ENCODE results near the gene OSBPL9.

OSBPL9 gene

DNA sequence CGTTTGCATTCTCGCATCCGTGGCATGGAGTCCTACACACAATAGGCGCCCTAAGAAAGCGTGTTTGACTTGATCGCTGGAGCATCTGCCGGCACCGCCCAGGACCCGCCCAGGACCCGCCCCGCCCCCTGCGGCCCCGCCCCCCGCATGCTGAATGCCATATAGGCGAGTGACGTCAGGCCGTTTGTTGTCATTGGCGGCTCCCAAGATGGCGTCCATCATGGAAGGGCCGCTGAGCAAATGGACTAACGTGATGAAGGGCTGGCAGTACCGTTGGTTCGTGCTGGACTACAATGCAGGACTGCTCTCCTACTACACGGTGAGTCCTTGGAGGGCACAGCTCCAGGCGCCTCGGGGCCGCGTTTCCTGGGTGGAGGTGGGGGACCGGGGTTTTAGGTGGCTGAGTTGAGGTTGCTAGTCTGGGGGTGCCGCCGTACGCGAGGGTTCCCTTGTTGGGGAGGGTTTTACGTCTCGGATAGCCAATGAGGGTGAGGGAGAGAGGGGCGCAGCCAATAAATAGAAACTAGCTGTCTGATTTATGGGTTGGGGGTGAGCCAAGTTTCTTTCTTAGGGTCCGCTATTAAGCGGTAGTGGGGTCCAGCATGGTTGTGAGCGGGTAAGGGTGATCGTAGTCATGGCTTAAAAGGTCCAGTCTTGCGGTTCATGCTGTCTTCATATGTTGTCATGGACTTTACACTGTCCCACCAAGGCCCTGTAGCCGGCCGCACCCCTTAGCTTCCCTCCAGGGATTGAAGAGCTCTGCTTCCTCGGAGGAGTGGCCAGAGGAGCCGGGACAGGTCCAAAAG lies at the start of gene OSBPL9:
OSBPL9 (plus strand) TSS at position 190 of the 806 bp plus-strand sequence; CDS start at position 209, 19 bp downstream.
- DNase-seq (ENCODE audit: low spot score), result peak; percentile 86

- no peak for DNase-seq (ENCODE audit: low spot score)
Measured at GRCh38 chr1:51567653-51568052, 49.2 kb upstream of the OSBPL9 start.

- DNase-seq (ENCODE audit: low spot score), result no peak
Measured at GRCh38 chr1:51568231-51568935, 48.5 kb upstream of the OSBPL9 start.

DNA sequence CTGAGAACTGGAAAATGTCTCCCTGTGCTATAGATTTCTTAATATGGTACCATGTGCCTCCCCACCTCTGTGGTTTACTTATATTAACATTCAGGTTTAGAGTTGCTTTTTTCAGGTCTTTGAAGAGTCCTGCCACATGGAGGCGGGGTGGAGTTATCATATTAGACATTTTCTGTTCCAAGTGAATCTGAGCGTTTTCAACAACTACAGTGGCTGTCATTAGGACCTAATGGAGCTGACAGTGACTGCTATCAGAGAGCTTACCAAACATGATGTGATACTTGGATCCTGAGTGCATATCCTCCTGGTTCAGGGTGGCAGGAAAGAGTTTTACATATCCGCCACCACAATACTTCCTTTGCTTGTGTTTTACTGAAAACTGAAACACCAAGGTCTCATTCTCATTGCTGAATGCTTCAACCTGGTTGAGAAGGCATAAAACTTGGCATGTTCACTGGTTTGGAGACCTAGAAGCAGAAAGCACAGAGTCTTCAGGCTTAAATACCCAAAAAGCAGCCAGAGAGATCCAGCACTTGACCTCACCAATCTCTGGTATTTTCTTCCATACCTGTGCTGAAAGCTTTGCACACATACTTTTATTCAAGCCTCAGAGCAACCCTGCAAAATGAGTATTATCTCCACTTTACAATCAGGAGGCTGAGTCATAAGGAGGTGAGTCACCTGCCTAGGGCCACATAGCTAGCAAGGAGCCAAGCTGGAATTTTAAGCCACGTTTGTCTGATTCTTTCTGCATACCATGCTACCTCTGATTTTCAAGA lies 47.4 kb upstream of the OSBPL9 start:
- peak; percentile 71 for DNase-seq (ENCODE audit: low spot score)

DNA sequence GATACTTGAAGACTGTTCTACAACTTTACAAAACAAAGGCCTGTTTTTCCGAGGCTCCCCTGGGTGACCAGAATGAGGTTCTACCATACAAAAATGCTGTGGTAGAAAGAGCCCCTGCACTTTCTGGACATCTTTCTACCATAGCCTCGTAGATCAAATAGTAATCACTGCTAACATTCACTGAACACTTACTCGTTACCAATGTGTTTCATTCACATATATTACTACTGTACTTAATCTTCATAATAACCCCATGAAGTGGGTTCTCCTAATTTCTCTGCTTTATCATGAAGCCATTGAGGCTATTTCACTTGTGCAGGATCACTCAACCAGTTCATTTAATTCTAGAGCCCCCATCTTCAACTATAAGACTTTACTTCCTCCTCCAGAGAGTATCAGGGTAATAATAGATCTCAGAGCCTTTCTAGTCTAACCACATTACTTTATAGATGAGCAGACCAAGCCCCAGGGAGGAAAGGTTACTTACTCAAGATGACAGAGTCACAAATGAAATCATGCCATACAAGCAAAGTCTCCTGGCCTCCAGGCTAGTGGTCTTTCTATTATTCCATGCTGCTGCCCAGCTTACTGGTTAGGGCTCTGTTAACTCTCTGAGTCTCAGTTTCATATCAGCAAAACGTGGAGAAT lies 46.7 kb upstream of the OSBPL9 start:
- DNase-seq (ENCODE audit: low spot score), result no peak

GRCh38 chr1:51572365-51572764 lies 44.5 kb upstream of the OSBPL9 start:
- no peak for DNase-seq (ENCODE audit: low spot score)

GRCh38 chr1:51574796-51575195 lies 42.1 kb upstream of the OSBPL9 start:
- DNase-seq (ENCODE audit: low spot score), result no peak

- peak; percentile 64 for DNase-seq (ENCODE audit: low spot score)
Measured at GRCh38 chr1:51575406-51576084, 41.3 kb upstream of the OSBPL9 start.

- DNase-seq (ENCODE audit: low spot score), result no peak
Measured at GRCh38 chr1:51576085-51576444, 40.8 kb upstream of the OSBPL9 start.

DNA sequence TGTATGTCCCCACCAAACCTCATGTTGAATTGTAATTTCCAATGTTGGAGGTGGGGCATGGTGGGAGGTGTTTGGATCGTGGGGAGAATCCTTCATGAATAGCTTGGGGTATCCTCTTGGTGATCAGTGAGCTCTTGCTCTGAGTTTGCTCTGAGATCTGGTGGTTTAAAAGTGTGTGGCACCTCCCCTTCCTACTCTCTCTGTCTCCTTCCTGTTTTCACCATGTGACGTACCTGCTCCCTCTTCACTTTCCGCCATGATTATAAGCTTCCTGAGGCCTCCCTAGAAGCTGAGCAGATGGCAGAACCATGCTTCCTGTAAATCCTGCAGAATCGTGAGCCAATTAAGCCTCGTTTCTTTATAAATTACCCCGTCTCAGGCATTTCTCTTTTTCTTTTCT lies 40.0 kb upstream of the OSBPL9 start:
- DNase-seq (ENCODE audit: low spot score), result no peak

GRCh38 chr1:51578383-51579109 lies 38.3 kb upstream of the OSBPL9 start:
- DNase-seq (ENCODE audit: low spot score), result no peak

GRCh38 chr1:51581238-51581637 lies 35.7 kb upstream of the OSBPL9 start:
- DNase-seq (ENCODE audit: low spot score), result no peak

DNA sequence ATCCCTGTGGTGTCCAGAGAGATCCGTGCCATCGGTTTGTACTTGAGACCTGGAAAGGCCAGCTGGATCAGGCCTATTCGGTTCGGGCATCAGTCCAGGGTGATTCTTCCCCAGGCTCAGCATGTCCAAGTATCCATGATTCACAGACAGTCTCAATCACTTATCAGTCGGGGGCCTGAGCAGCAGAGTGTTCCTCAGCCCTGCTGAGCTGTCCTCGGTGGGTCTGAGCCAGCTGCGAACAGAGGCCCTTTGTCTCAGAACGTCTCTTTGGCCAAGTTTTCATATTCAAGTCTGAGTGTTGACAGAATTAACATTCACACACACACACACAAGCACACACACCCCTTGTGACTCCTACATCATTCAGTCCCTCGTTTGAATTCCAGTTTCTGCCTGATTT lies 33.4 kb upstream of the OSBPL9 start:
- no peak for DNase-seq (ENCODE audit: low spot score)

DNA sequence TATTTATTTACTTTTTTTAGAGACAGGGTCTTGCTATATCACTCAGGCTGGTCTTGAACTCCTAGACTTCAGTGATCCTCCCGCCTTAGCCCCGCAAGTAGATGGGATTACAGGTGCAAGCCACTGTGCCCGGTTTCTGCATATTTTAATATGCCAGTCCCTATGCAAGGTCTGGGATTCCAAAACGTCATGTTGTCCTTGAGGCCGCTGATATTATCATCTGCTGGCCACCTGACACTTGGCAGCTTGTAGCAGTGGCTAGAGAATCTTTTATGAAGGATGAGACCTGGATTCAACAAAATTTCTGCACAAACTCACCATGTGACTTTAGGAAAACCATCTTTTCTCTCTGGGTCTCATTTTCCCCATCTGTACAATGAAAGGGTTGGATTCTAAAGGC lies 32.9 kb upstream of the OSBPL9 start:
- DNase-seq (ENCODE audit: low spot score), result no peak

DNA sequence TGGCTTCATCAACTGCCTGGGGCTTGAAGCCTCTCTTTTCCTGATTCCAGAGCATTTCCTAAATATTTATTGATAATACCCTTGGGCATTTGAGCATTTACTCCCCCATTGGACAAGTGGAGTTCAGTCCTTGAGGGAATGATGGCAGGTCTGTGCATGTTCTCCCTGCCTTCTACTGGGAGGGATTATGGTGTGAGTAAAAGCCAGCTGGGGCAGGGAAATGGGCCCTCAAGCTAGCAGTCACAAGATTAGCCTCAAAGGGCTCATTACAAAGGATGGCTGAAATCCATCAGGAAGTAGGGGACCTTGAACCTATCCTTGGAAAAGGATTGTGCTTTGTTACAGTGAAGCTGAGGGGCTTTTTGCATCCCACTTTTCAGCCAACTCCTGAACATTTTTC lies 24.2 kb upstream of the OSBPL9 start:
- no peak for DNase-seq (ENCODE audit: low spot score)

GRCh38 chr1:51594716-51595115 lies 22.2 kb upstream of the OSBPL9 start:
- DNase-seq (ENCODE audit: low spot score), result no peak

DNA sequence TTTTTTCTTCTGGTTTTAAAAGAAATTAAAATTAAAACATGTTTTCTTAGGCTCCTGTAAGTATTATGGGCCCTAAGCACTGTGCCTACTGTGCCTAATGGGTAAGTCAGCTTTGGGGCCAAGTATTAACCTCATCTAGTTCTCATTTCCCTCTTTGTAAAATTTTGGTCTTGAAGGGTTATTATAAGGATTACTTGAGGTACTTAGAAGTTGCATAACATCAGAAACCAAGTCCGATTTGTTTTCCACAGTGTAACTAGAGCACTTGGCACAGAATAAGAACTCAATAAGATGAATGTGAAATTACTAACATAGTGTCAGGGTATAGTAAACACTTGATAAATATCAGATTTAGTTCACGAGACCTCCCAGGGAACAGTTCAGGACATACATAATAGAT lies 16.4 kb upstream of the OSBPL9 start:
- no peak for DNase-seq (ENCODE audit: low spot score)

GRCh38 chr1:51600965-51601364 lies 15.9 kb upstream of the OSBPL9 start:
- no peak for DNase-seq (ENCODE audit: low spot score)

DNA sequence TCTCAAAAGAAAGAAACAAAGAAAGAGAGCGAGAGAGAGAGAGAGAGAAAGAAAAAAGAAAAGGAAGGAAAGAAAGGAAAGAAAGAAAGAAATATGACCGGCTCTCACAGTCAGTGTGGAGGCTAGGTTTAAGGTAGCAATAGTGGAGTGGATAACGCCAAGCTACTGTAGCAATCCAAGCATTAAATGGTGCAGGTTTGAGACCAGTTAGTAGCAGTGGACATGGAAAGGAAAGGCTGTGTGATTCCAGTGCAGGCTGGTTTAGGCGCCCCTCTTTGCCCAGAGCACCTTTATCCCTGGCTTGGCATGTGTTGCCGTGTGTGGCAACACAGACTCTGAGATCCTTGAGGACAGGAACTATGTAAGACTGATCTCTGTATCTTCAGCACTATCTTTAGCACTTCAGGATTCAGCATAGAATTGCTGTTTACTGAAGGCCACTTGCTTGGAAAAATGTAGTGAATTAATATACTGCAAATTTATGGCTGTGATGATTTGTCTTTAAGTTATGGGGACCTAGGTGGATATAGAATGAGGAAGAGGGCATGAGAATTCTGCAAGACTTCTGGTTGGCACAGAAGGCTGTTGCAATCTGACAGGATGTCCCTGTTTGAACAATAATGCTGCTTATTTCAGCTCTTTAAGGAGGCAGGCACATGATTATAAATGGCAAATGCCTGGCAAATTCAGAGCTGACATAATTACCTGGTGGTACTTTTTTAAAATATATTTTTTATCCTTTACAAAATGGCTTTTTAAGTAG lies 10.8 kb upstream of the OSBPL9 start:
- DNase-seq (ENCODE audit: low spot score), result no peak

DNA sequence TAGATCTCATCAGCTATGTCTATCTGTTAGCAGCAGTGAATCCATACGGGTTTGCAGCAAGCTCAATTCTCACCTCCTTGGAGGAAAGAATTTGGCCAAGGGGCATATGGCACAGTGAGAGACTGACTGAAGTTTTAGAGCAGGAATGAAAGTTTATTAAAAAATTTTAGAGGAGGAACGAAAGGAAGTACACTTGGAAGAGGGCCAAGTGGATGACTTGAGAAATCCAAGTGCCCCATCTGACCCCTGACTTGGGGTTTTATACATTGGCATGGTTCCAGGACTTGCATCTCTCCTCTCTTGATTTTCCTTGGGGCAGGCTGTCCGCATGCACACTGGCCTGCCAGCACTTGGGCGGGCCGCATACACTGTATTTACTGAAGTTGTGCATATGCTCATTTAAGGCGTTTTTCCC lies 9.2 kb upstream of the OSBPL9 start:
- no peak for DNase-seq (ENCODE audit: low spot score)
